Osteocyte (in vitro differentiated cells): ENCODE results near the gene MYOF. TPM values are rescaled to one million over a fixed set of nuclear protein-coding genes. Genes with fewer than 3 reads are reported as not detected.
A peak's percentile ranks its signal among the peaks of the same experiment; 100 is the strongest.

ENCODE experiments used
- DNase-seq: peaks from one replicate; pipeline ENCODE4 v3.0.0; 2021; ENCODE audit warnings: mixed read lengths; ENCODE audit not compliant: unreplicated experiment; ENCODE audit errors: extremely low spot score
- H3K27ac Mint-ChIP-seq: one replicate; pipeline ENCODE4 v1.8.0; 2021; ENCODE audit warnings: mild to moderate bottlenecking, mixed read lengths; ENCODE audit not compliant: unreplicated experiment
- H3K27me3 Mint-ChIP-seq: one replicate; pipeline ENCODE4 v1.8.0; 2021; ENCODE audit warnings: mixed read lengths; ENCODE audit not compliant: unreplicated experiment
- H3K36me3 Mint-ChIP-seq: one replicate; pipeline ENCODE4 v1.8.0; 2021; ENCODE audit warnings: mixed read lengths; ENCODE audit not compliant: unreplicated experiment
- H3K4me1 Mint-ChIP-seq: one replicate; pipeline ENCODE4 v1.8.0; 2021; ENCODE audit warnings: mixed read lengths; ENCODE audit not compliant: unreplicated experiment
- H3K4me3 Mint-ChIP-seq: one replicate; pipeline ENCODE4 v1.8.0; 2021; ENCODE audit warnings: mild to moderate bottlenecking, moderate library complexity, mixed read lengths; ENCODE audit not compliant: unreplicated experiment
- H3K9me3 Mint-ChIP-seq: one replicate; pipeline ENCODE4 v1.8.0; 2021; ENCODE audit warnings: mixed read lengths; ENCODE audit not compliant: unreplicated experiment
- total RNA-seq: library from RNA; stranded (reverse); gene quantifications from 2 replicates; pipeline ENCODE4 v1.2.1, GENCODE V29; 2021
- TF ChIP-seq, protein P1 (sequence below): fragments of 200-600 bp; sonication (generic); IDR thresholded peaks from 2 replicates; pipeline ENCODE4 v1.5.0; 2021; ENCODE audit warnings: antibody characterized with exemption, mild to moderate bottlenecking, moderate library complexity

MYOF gene
- total RNA-seq, 1 donor from 2014 or later, result 470 TPM

DNA sequence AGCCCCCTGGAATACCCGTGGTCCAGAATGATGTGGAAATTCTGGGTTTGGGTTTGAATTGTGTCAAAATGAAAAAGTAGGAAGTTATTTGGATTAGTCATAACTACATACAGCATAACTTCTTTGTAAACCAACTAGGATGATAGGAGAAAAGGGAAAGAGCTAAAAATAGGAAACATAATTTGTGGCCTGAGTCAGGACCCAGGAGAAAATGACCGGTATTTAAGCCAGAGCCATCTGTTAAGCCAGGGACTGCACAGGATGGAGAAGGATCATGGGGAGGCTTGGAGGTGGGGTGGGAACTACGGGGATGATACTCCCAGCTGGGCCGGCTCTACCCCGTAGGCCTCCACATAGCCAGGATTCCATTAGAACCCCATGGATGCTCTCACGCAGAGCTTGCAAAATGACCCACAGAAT, 98.6 kb downstream of the MYOF start:
- H3K9me3 Mint-ChIP-seq, result no peaks in the 10 kb centered on the region
- H3K4me3 Mint-ChIP-seq, result no peak overlapping the region
- peaks cover 68% of the 10 kb centered on the region for H3K36me3 Mint-ChIP-seq
- DNase-seq, result no peak
- peaks cover 83% of the 10 kb centered on the region for H3K4me1 Mint-ChIP-seq
- H3K27me3 Mint-ChIP-seq, result no peaks in the 10 kb centered on the region
- TF ChIP-seq, protein P1, sequence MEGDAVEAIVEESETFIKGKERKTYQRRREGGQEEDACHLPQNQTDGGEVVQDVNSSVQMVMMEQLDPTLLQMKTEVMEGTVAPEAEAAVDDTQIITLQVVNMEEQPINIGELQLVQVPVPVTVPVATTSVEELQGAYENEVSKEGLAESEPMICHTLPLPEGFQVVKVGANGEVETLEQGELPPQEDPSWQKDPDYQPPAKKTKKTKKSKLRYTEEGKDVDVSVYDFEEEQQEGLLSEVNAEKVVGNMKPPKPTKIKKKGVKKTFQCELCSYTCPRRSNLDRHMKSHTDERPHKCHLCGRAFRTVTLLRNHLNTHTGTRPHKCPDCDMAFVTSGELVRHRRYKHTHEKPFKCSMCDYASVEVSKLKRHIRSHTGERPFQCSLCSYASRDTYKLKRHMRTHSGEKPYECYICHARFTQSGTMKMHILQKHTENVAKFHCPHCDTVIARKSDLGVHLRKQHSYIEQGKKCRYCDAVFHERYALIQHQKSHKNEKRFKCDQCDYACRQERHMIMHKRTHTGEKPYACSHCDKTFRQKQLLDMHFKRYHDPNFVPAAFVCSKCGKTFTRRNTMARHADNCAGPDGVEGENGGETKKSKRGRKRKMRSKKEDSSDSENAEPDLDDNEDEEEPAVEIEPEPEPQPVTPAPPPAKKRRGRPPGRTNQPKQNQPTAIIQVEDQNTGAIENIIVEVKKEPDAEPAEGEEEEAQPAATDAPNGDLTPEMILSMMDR, result no peak
- peak overlapping the region; percentile 94 for H3K27ac Mint-ChIP-seq

DNA sequence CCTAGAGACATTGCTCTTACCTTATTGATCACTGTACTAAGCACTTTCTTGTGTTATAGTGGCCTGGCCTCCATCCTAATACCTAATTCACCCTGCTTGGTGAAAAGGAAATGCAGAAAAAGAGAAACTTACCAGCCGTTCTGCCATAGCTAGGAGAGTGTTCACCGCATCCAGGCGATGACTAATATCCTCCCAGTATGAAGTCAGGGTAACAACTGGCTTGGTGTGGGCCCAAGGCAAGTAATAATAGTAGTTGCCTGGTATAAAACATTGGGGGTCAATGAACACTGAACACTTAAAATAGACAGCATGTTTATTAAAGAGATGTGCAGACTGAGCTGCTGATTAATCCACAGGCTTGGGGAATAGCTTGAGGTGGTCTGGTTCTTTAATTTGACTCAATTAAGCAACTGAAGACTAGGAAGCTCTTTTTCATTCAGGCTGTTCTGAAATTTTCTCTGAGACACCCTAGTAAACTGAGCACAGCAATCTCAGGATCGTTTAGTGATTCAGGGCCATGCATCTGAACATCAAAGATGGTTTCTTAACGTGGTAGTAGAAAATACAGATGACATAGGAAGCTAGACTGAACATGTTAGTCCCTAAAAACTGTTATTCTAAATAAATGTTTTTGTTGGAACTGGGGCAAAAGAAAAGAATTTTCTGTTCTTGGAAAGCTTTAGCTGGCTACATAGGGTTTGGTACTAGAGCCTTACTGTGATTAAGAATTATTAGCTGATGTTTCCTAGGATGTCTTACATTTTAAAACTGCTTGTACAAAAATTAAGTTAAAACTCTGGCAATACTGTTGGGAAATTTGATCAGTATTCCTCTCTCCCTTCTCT, 102.2 kb downstream of the MYOF start:
- Mint-ChIP-seq H3K9me3 (no peaks in the 10 kb centered on the region), H3K4me3 (no peak overlapping the region), H3K27ac (peak overlapping the region; percentile 92), H3K4me1 (peaks cover 84% of the 10 kb centered on the region), H3K27me3 (no peaks in the 10 kb centered on the region), H3K36me3 (peaks cover 60% of the 10 kb centered on the region)
- DNase-seq, result no peak
- TF ChIP-seq, protein P1, result no peak

DNA sequence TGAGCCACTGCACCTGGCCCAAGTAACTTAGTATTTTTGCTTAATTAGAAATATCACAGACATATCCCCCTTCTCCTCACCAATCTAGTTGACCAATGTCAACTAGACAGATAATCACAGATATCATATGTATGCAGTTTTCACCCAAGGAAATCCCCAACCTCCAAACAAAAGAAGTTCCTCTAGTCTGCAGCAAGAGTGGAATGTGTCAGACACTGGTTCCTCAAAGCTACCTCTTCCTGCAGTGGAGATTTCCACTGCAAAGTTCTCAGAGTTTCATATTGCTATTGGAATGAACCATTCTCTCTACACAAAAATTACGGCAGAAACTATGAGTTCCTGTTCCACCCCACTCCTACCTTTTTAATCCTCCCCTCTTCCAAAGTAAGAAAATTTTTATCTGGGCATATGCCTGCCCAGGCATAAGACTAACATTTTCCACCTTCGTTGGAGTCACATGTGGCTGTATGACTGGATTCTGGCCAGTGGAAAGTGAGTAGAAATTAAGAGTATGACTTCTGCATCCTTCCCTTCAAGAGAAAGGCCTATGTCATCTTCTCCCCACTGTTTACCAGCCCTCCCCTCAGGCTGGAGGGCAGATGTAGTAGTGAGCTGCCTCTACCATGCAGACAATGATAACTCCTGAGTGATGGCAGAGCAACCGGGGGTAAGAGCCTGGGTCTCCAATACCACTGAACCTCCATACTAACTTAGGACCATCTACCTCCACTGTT, 103.0 kb downstream of the MYOF start:
- Mint-ChIP-seq H3K4me1 (peaks cover 76% of the 10 kb centered on the region), H3K36me3 (peaks cover 63% of the 10 kb centered on the region), H3K27ac (peak overlapping the region; percentile 92), H3K4me3 (no peak overlapping the region), H3K27me3 (no peaks in the 10 kb centered on the region), H3K9me3 (no peaks in the 10 kb centered on the region)
- DNase-seq, result no peak
- TF ChIP-seq, protein P1, result no peak

DNA sequence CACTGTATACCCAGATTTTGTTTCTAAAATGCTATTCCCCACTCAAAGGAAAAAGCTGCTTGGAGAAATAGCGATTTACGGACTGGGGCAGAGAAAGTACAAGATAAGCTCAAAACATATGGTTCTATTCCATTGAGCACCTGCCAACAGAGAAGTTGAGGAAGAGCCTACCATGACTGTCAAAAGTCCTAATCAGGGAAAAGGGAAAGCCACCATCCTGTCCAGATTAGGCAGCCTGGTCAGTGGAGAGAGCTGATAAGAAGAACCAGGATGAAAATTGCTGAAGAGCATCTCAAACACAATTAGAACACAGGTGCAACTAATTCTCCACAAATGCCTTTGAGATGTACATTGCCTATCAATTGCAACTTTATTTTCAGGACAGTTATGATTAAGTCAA, 104.1 kb downstream of the MYOF start:
- peak overlapping the region; percentile 92 for H3K27ac Mint-ChIP-seq
- peaks cover 65% of the 10 kb centered on the region for H3K4me1 Mint-ChIP-seq
- TF ChIP-seq, protein P1, result no peak

More for the DNA sequence above, 104.1 kb downstream of the MYOF start:
- no peak overlapping the region for H3K4me3 Mint-ChIP-seq
- H3K27me3 Mint-ChIP-seq, result no peaks in the 10 kb centered on the region
- H3K36me3 Mint-ChIP-seq, result peaks cover 68% of the 10 kb centered on the region
- H3K9me3 Mint-ChIP-seq, result no peaks in the 10 kb centered on the region
- DNase-seq, result no peak
